ENCODE results near the gene ZSCAN23.

- no peak for TF ChIP-seq EP300 (conservative IDR thresholded peaks at IDR 0.05; ENCODE audit: poor library complexity, severe bottlenecking)
- no peak for TF ChIP-seq EZH2 (IDR thresholded peaks at IDR 0.05; ENCODE audit: borderline replicate concordance, insufficient read depth, low read length, poor library complexity, severe bottlenecking)
These were observed 31.3 kb upstream of the ZSCAN23 start for GRCh38 chr6:28474441-28475219.

Data from neural cell (in vitro differentiated cells).